ENCODE data around the gene MC2R. TPM values are rescaled to one million over a fixed set of nuclear protein-coding genes. Genes with fewer than 3 reads are reported as not detected.

MC2R gene
- total RNA-seq, 1 donor from 2014 or later = not detected

- ATAC-seq = no peak
- no peak for DNase-seq
- TF ChIP-seq CTCF (IDR thresholded peaks at IDR 0.05) = no peak
- intact Hi-C loops (cut with DNase I) = no loop called here
- H3K4me3 ChIP-seq = no peak overlapping the region
- H3K9me3 ChIP-seq = no peaks in the 10 kb centered on the region
- H3K36me3 ChIP-seq = no peaks in the 10 kb centered on the region
- no peak overlapping the region for H3K27ac ChIP-seq
- H3K4me1 ChIP-seq = no peaks in the 10 kb centered on the region
- H3K27me3 ChIP-seq = no peaks in the 10 kb centered on the region
Measured at GRCh38 chr18:13910501-13910900, 4.8 kb downstream of the MC2R start.

DNA sequence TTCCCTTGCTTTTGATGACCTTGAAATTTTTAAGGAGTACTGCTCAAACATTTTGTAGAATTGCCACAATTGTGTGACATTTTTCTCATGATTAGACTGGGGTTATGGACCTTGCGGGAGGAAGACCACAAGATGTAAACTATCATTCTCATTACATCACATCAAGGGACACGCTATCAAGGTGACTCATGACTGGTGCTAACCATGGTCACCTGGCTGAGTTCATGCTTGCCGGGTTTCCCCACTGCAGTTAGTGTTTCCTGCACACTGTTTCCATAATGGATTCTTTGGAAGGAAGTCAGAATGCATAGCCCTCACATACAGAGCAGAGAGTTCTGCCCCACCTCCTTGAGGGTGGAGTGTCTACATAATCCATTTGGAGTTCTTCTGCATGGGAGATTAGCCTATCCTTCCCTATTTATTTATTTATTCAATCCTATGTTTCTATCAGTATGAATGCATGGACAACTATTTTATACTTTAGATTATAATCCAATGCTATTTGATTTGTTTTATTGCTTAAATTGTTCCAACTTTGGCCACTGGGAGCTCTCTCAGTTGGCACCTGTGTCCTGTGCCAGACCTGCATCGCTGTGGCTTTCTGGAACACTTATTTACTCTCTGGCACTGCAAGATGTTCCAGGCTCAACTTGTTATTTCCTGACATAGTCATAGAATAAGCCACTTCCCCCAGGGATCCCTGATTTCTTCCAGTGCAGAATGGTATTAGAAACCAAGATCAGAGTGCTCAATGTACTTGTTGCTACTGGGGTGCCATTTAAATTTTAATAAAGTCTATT is 6.0 kb downstream of the MC2R start:
- Histone ChIP-seq H3K36me3 (no peaks in the 10 kb centered on the region), H3K4me3 (no peak overlapping the region), H3K9me3 (no peaks in the 10 kb centered on the region), H3K27ac (no peak overlapping the region), H3K4me1 (no peaks in the 10 kb centered on the region), H3K27me3 (no peaks in the 10 kb centered on the region)
- no peak for TF ChIP-seq CTCF (IDR thresholded peaks at IDR 0.05)
- no peak for DNase-seq
- intact Hi-C loops (cut with DNase I) = no loop called here
- ATAC-seq = no peak

DNA sequence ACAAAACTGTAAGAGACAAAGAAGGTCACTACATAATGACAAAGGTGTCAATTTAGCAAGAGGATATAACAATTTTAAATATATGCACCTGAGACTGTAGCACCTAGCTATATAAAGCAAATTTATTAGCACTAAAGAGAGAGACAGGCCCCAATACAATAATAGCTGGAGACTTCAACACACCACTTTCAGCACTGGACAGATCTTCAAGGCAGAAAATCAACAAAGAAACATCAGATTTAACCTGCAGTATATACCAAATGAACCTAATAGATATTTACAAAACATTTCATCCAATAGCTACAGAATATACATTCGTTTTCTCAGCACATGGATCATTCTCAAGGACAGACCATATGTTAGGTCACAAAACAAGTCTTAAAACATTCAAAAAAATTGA is 14.7 kb downstream of the MC2R start:
- H3K4me1 ChIP-seq = no peaks in the 10 kb centered on the region
- ATAC-seq = no peak
- TF ChIP-seq CTCF (IDR thresholded peaks at IDR 0.05) = no peak

GRCh38 chr18:13895505-13896033 is 19.8 kb downstream of the MC2R start:
- Histone ChIP-seq H3K36me3 (no peaks in the 10 kb centered on the region), H3K4me3 (no peak overlapping the region), H3K4me1 (no peaks in the 10 kb centered on the region), H3K27me3 (no peaks in the 10 kb centered on the region), H3K27ac (no peak overlapping the region), H3K9me3 (no peaks in the 10 kb centered on the region)
- DNase-seq (no peak), ATAC-seq (no peak)
- no peak for TF ChIP-seq CTCF (IDR thresholded peaks at IDR 0.05)
- intact Hi-C loops (cut with DNase I) = no loop called here

More for the DNA sequence above, 14.7 kb downstream of the MC2R start:
- H3K4me3 ChIP-seq = no peak overlapping the region
- H3K9me3 ChIP-seq = no peaks in the 10 kb centered on the region
- intact Hi-C loops (cut with DNase I) = no loop called here
- H3K36me3 ChIP-seq = no peaks in the 10 kb centered on the region
- H3K27me3 ChIP-seq = no peaks in the 10 kb centered on the region
- no peak for DNase-seq
- H3K27ac ChIP-seq = no peak overlapping the region

- ATAC-seq (no peak), DNase-seq (no peak)
- no peaks in the 10 kb centered on the region for H3K4me1 ChIP-seq
- intact Hi-C loops (cut with DNase I) = no loop called here
- no peaks in the 10 kb centered on the region for H3K36me3 ChIP-seq
- no peak overlapping the region for H3K4me3 ChIP-seq
- no peak overlapping the region for H3K27ac ChIP-seq
- no peak for TF ChIP-seq CTCF (IDR thresholded peaks at IDR 0.05)
- H3K9me3 ChIP-seq = no peaks in the 10 kb centered on the region
- H3K27me3 ChIP-seq = no peaks in the 10 kb centered on the region
Measured at GRCh38 chr18:13894531-13894930, 20.8 kb downstream of the MC2R start.
